Activated CD4-positive, alpha-beta T cell treated with anti-CD3 and anti-CD28 coated beads, Interleukin-2, amount 10 ng/mL, durations not matched to agents 24 days and 14 days (primary cell): ENCODE measurements around the gene TWF2. TPM values are rescaled to one million over a fixed set of nuclear protein-coding genes. Genes with fewer than 3 reads are reported as not detected.

Experiments used
- DNase-seq: peaks from one replicate; pipeline ENCODE4 v3.0.0; 2022
- H3K27ac Mint-ChIP-seq: one replicate; pipeline ENCODE4 v1.8.0; 2022; ENCODE audit warnings: mild to moderate bottlenecking, mixed read lengths
- H3K27me3 Mint-ChIP-seq: one replicate; pipeline ENCODE4 v1.8.0; 2022; ENCODE audit warnings: mixed read lengths
- H3K36me3 Mint-ChIP-seq: one replicate; pipeline ENCODE4 v1.8.0; 2022; ENCODE audit warnings: low read depth, mild to moderate bottlenecking, mixed read lengths
- H3K4me1 Mint-ChIP-seq: one replicate; pipeline ENCODE4 v1.8.0; 2021; ENCODE audit warnings: mixed read lengths
- H3K4me3 Mint-ChIP-seq: one replicate; pipeline ENCODE4 v1.8.0; 2022; ENCODE audit warnings: mild to moderate bottlenecking, moderate library complexity, mixed read lengths
- H3K9me3 Mint-ChIP-seq: one replicate; pipeline ENCODE4 v1.8.0; 2021; ENCODE audit warnings: mixed read lengths
- intact Hi-C: fragments of 100-400 bp; cut with micrococcal nuclease; formaldehyde crosslinking; loops from one replicate; pipeline ENCODE4 v1.15.1; 2023
- total RNA-seq: library from RNA; stranded (reverse); gene quantifications from 2 replicates; pipeline ENCODE4 v1.2.3, GENCODE V29; 2022

TWF2 gene
- total RNA-seq, 1 donor from 2014 or later: 80.3 TPM

GRCh38 chr3:52230889-52231499, 8.0 kb downstream of the TWF2 start:
- H3K27ac Mint-ChIP-seq: no peak overlapping the region
- no peak for DNase-seq
- H3K36me3 Mint-ChIP-seq: peaks cover 38% of the 10 kb centered on the region
- intact Hi-C loops: loop anchor here (1.0 kb wide), 1 partner anchor 108 kb away; no protein-coding TSS in a partner anchor
- H3K4me1 Mint-ChIP-seq: peaks cover 39% of the 10 kb centered on the region
- H3K9me3 Mint-ChIP-seq: no peaks in the 10 kb centered on the region
- no peak overlapping the region for H3K4me3 Mint-ChIP-seq
- no peaks in the 10 kb centered on the region for H3K27me3 Mint-ChIP-seq

DNA sequence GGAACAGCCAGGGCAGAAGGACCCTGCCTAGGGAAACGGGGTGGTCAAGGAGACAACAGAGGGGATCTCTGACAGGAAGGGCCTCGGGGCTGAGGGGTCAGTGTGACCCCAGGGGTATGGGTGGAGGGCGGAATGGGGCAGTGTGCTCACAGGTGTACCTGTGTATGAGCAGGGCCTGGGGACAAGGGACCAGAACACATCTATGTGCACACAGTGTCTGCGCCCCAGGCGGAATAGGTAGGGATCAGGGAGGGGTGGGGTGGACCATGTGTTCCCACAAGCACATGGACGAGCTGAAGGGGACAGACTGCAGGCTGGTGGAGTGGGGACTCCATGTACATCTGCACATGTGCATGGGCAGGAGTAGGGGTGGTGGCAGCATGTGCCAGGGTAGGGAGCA, 8.5 kb downstream of the TWF2 start:
- H3K27ac Mint-ChIP-seq: no peak overlapping the region
- no peaks in the 10 kb centered on the region for H3K9me3 Mint-ChIP-seq
- H3K36me3 Mint-ChIP-seq: peaks cover 38% of the 10 kb centered on the region

DNA sequence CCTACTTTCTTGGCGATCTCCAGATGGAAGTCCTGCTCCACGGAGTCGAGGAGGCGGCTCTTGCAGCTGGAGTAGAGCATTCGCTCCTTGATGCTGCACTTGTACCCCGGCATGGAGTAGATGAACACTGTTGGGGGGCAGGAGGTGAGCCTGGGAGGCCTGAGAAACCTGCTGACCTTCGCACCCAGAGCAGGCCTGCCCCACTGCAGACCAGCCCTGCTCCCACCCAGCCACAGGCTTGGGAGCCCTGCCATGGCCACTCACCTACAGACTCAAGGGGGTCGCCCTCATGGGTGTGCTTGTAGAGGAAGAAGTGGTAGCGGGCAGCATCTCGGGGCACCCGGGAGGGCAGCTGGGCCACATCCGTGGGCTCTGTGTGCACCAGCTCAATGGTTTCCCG, 9.3 kb downstream of the TWF2 start:
- no peak overlapping the region for H3K4me3 Mint-ChIP-seq
- H3K27me3 Mint-ChIP-seq: no peaks in the 10 kb centered on the region
- intact Hi-C loops: loop anchor here (10.0 kb wide), 1 partner anchor 225 kb away; the partner anchor contains the start of genes NISCH and TNNC1
- peaks cover 37% of the 10 kb centered on the region for H3K36me3 Mint-ChIP-seq
- DNase-seq: no peak
- H3K4me1 Mint-ChIP-seq: peaks cover 41% of the 10 kb centered on the region
- no peak overlapping the region for H3K27ac Mint-ChIP-seq
- no peaks in the 10 kb centered on the region for H3K9me3 Mint-ChIP-seq

More for the DNA sequence above, 8.5 kb downstream of the TWF2 start:
- Mint-ChIP-seq H3K4me1 (peaks cover 41% of the 10 kb centered on the region), H3K27me3 (no peaks in the 10 kb centered on the region), H3K4me3 (no peak overlapping the region)
- no peak for DNase-seq
- intact Hi-C loops: no loop called here

GRCh38 chr3:52228751-52229291, 10.1 kb downstream of the TWF2 start:
- no peaks in the 10 kb centered on the region for H3K9me3 Mint-ChIP-seq
- H3K4me3 Mint-ChIP-seq: no peak overlapping the region
- peaks cover 42% of the 10 kb centered on the region for H3K4me1 Mint-ChIP-seq
- no peak overlapping the region for H3K27ac Mint-ChIP-seq
- no peaks in the 10 kb centered on the region for H3K27me3 Mint-ChIP-seq
- intact Hi-C loops: loop anchor here (10.0 kb wide), 1 partner anchor 226 kb away; the partner anchor contains the start of genes NISCH and TNNC1
- H3K36me3 Mint-ChIP-seq: peaks cover 32% of the 10 kb centered on the region
- no peak for DNase-seq

DNA sequence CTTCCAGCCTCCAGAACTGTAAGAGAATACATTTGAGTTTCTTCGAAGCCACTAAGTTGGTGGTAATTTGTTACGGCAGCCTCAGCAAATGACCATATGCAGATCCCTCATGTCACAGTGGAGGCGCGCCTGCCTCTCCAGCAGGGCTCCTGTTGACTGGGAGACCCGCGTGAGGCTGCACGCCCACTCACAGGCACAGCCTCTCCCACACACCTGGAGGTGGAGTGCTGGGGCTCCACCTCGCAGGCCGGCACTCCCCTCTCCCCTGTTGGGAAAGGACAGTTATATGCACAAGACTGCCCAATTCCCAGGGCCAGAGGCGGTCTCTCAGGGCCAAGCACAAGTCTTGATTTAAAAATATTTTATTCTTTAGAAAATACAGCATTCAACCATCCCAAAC, 10.7 kb downstream of the TWF2 start:
- no peak overlapping the region for H3K27ac Mint-ChIP-seq
- no peaks in the 10 kb centered on the region for H3K27me3 Mint-ChIP-seq
- H3K9me3 Mint-ChIP-seq: no peaks in the 10 kb centered on the region
- H3K4me3 Mint-ChIP-seq: no peak overlapping the region
- H3K36me3 Mint-ChIP-seq: peaks cover 32% of the 10 kb centered on the region
- peaks cover 45% of the 10 kb centered on the region for H3K4me1 Mint-ChIP-seq
- intact Hi-C loops: loop anchor here (10.0 kb wide), 1 partner anchor 227 kb away; the partner anchor contains the start of genes NISCH and TNNC1
- DNase-seq: no peak

- Mint-ChIP-seq H3K27me3 (no peaks in the 10 kb centered on the region), H3K27ac (peak overlapping the region; percentile 45), H3K4me1 (peaks cover 46% of the 10 kb centered on the region), H3K9me3 (no peaks in the 10 kb centered on the region), H3K36me3 (peaks cover 32% of the 10 kb centered on the region), H3K4me3 (no peak overlapping the region)
- intact Hi-C loops: loop anchor here (10.0 kb wide), 1 partner anchor 227 kb away; the partner anchor contains the start of genes NISCH and TNNC1
- DNase-seq: no peak
Observed at GRCh38 chr3:52227766-52228165, 11.2 kb downstream of the TWF2 start.

DNA sequence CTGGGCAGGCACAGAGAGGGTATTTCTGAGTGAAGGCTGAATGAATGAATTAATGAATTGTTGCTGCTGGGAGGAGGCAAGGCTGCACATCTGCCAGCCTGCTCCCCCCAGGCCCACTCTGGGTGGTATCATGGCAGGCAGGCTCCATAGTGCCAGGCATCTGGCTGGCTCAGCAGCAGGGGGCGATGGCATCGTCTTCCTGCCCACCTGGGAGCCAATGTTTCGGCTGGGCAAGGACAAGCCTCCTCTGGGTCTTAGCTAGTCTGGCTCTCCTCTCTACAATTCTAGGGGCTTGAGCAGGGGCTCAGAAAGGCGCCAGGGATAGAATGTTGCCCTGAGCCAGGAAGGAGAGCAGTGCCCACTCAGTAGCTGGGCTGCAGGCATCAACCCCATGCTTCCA, 11.8 kb downstream of the TWF2 start:
- Mint-ChIP-seq H3K36me3 (peaks cover 28% of the 10 kb centered on the region), H3K4me1 (peaks cover 48% of the 10 kb centered on the region), H3K4me3 (no peak overlapping the region), H3K27ac (peak overlapping the region; percentile 88), H3K9me3 (no peaks in the 10 kb centered on the region), H3K27me3 (no peaks in the 10 kb centered on the region)
- DNase-seq: no peak
- intact Hi-C loops: loop anchor here (10.0 kb wide), 1 partner anchor 228 kb away; the partner anchor contains the start of genes NISCH and TNNC1

DNA sequence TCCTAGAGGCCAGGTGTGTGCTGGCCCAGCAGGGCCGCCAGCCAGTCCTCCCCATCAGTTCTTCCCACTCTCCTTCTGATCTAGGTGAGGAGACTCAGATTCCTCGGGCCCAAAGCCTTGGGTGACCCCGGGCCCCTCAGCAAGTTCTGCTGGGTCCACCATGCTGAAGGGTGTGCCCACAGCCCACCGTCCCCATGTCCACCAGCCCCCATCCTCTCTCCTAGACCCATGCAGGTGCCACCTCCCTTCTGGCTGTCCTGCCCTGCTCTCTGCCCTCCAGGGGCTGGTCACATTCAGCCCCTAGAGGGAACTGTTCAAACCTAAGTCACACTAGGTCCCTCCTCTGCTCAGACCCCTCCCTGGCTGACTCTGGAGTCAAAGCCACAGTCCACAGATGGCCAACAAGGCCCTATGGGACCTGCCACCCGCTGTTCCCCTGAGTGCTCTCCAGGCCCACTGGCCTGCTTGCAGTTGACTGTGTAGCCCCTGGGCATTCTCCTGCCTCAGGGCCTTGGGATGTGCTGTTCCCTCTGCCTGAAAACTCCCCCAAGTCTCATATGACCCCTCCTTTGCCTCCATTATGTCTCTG, 12.6 kb downstream of the TWF2 start:
- H3K27ac Mint-ChIP-seq: peak overlapping the region; percentile 88
- no peaks in the 10 kb centered on the region for H3K27me3 Mint-ChIP-seq
- H3K36me3 Mint-ChIP-seq: peaks cover 23% of the 10 kb centered on the region
- intact Hi-C loops: loop anchor here (10.0 kb wide), 1 partner anchor 228 kb away; the partner anchor contains the start of genes NISCH and TNNC1
- H3K4me3 Mint-ChIP-seq: peak overlapping the region; percentile 55
- no peaks in the 10 kb centered on the region for H3K9me3 Mint-ChIP-seq
- H3K4me1 Mint-ChIP-seq: peaks cover 47% of the 10 kb centered on the region
- DNase-seq: no peak

DNA sequence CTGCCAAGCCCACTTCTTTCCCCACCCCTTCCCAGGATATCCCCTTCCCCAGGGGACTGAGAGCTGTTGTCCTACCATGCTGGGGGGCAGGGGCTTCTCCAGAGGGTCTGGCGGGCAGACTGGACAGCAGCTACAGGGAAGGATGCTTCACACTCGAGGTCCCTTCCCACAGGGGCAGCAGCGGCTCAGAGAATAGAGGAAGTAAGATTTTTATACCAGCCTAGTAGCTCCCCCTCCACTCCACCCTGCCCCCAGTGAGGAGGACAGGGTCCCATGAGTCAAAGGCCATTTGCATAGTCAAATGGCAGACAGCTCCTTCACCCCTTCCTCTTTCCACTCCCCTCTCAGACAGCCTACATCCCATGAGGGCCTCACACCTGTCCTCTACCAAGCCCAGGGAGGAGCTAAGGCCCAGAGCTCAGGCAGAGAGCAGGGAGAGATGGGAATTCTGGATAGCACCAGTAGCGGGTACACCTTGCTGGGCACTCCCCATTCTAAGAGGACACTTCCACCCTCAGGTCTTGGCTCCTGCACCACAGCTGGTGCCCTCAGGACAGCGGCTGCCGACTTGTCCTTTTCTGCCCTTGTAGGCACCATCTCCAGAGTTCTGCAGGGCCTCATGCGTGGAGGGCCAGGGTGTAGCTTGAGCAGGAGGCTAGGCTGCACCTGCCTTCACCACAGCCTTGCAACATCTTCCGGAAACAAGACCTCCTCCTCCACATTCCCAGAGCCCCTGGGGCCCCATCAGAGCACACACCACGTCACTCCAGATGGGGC, 13.3 kb downstream of the TWF2 start, which contains the start of gene TLR9:
Gene TLR9, minus strand, starts transcription at position 194 of the 777 bp plus-strand sequence. Its CDS starts 116 bp downstream, at position 78.
- intact Hi-C loops: loop anchor here (10.0 kb wide), 1 partner anchor 229 kb away; the partner anchor contains the start of genes NISCH and TNNC1
- H3K9me3 Mint-ChIP-seq: no peaks in the 10 kb centered on the region

GRCh38 chr3:52223449-52224408, 15.2 kb downstream of the TWF2 start:
- DNase-seq: no peak
- intact Hi-C loops: loop anchor here (10.0 kb wide), 1 partner anchor 231 kb away; the partner anchor contains the start of genes NISCH and TNNC1
- Mint-ChIP-seq H3K9me3 (no peaks in the 10 kb centered on the region), H3K27me3 (no peaks in the 10 kb centered on the region), H3K4me3 (peak overlapping the region; percentile 81), H3K4me1 (peaks cover 58% of the 10 kb centered on the region), H3K27ac (no peak overlapping the region), H3K36me3 (peaks cover 9% of the 10 kb centered on the region)

More for the DNA sequence above, 13.3 kb downstream of the TWF2 start, which contains the start of gene TLR9:
- peak; percentile 67 for DNase-seq
- Mint-ChIP-seq H3K4me3 (peak within 1 kb of the TSS; percentile 55), H3K27me3 (no peaks in the 10 kb centered on the region), H3K27ac (peak within 1 kb of the TSS; percentile 88), H3K4me1 (peaks cover 48% of the 10 kb centered on the region), H3K36me3 (peaks cover 18% of the 10 kb centered on the region)

DNA sequence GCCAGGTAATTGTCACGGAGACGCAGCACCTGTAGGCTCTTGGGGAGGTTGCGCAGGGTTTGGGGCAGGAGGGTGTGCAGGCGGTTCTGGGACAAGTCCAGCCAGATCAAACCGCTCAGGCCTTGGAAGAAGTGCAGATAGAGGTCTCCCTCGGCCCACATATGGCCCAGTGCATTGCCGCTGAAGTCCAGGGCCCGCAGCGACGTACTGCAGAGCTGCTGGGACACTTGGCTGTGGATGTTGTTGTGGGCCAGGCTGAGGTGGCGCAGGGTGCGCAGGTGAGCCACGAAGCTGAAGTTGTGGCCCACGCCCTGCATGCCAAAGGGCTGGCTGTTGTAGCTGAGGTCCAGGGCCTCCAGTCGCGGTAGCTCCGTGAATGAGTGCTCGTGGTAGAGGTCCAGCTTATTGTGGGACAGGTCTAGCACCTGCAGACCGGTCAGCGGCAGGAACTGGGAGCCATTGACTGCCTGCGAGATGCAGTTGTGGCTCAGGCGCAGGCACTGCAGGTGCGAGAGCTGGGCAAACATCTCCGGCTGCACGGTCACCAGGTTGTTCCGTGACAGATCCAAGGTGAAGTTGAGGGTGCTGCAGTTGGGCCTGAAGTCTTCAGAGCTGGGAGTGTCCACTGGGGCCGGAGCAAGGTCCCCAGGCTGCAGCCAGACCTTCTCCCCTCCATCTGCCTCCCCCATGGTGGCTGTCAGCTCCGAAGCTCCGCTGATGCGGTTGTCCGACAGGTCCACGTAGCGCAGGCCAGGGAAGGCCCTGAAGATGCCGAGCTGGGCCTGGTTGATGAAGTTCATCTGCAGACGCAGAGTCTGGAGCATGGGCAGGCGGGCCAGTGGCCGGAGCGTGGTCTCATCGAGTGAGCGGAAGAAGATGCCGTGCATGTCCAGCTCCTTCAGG, 16.4 kb downstream of the TWF2 start:
- H3K4me3 Mint-ChIP-seq: peak overlapping the region; percentile 81
- intact Hi-C loops: loop anchor here (10.0 kb wide), 1 partner anchor 232 kb away; the partner anchor contains the start of genes NISCH and TNNC1
- no peaks in the 10 kb centered on the region for H3K9me3 Mint-ChIP-seq
- peaks cover 5% of the 10 kb centered on the region for H3K36me3 Mint-ChIP-seq
- H3K27me3 Mint-ChIP-seq: no peaks in the 10 kb centered on the region
- peaks cover 67% of the 10 kb centered on the region for H3K4me1 Mint-ChIP-seq
- H3K27ac Mint-ChIP-seq: peak overlapping the region; percentile 80
- DNase-seq: no peak
